Epithelial cell of proximal tubule (primary cell): ENCODE results near the gene ERP27. TPM values are rescaled to one million over a fixed set of nuclear protein-coding genes. Genes with fewer than 3 reads are reported as not detected.

Experiments used
- DNase-seq: peaks from one replicate; pipeline ENCODE4 v3.0.0-alpha.2; 2011; ENCODE audit warnings: low read depth
- H3K4me3 ChIP-seq: 2 replicates; pipeline ENCODE4 v1.5.1; 2011; ENCODE audit warnings: low read depth, mild to moderate bottlenecking, low read length
- CTCF ChIP-seq: conservative IDR thresholded peaks from 2 replicates; pipeline ENCODE4 v1.5.1; 2012; ENCODE audit warnings: low read depth, mild to moderate bottlenecking, low read length
- total RNA-seq: library from RNA; depleted of rRNA; stranded (reverse); fragments of >200 nt; gene quantifications from 2 replicates; pipeline ENCODE4 v1.2.3, GENCODE V29; 2015

The ERP27 gene
- total RNA-seq, 1 donor from 2014 or later, result 0.58 TPM

GRCh38 chr12:14968478-14968877 lies 30.1 kb upstream of the ERP27 start:
- H3K4me3 ChIP-seq, result no peak overlapping the region
- TF ChIP-seq CTCF, result no peak
- DNase-seq, result no peak

GRCh38 chr12:14965221-14965620 lies 26.9 kb upstream of the ERP27 start:
- TF ChIP-seq CTCF, result no peak
- H3K4me3 ChIP-seq, result no peak overlapping the region
- no peak for DNase-seq

GRCh38 chr12:14964406-14964805 lies 26.1 kb upstream of the ERP27 start:
- H3K4me3 ChIP-seq, result no peak overlapping the region
- DNase-seq, result no peak
- no peak for TF ChIP-seq CTCF

DNA sequence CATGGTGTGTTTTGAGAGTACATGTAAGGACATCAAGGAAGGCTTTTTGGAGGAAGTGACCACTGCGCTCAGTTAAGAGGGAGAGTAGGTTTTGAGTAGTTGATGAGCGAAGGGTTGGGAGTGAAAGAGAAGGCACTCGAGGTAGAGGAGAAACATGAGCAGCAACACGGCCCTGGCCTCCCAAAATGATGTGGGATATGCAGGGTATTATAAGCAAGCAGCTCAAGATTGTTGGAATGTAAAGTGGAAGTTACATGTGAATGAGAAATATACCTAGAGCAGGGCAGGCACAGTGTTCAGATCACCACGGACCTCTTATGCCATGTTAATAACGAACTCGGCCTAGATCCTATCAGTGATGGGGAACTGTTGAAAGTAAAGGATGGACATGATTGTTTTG lies 25.2 kb upstream of the ERP27 start:
- no peak for TF ChIP-seq CTCF
- no peak for DNase-seq

GRCh38 chr12:14962797-14963196 lies 24.5 kb upstream of the ERP27 start:
- TF ChIP-seq CTCF, result no peak
- no peak overlapping the region for H3K4me3 ChIP-seq
- DNase-seq, result no peak

More for the DNA sequence above, 25.2 kb upstream of the ERP27 start:
- no peak overlapping the region for H3K4me3 ChIP-seq

GRCh38 chr12:14962153-14962539 lies 23.8 kb upstream of the ERP27 start:
- no peak for DNase-seq
- TF ChIP-seq CTCF, result no peak
- H3K4me3 ChIP-seq, result no peak overlapping the region

DNA sequence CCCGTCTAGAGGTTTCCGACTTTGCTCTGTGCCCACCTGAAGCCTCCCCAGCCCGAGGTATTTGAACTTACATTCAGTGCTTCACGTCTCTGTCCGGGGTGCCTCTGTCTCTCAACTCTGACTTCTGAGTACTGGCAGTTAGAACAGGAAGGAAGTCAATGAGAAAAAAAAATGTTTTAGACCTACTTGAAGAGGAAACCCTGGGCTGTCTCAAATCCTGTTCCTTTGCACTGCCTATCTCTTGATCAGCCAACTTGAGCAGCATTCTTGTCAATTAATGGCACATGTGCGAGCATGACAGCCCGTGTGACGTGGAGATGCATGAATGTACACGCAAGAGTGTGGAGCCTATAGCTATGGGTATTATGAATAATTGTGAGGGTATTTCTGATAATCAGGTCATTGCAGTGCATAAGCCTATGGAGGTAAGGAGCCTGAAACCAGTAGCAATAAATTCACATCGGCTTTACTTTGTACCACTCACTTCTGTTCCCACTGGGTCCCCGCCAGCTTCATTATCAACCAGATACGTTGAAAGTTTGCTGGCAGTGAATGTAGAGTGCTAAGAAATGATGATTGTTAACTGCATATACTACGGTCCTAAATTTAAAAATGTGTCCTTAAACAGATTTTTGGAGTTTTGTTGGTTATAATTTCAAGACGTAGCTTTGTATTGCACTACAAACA lies 23.3 kb upstream of the ERP27 start, which contains the start of gene ARHGDIB:
ARHGDIB (minus strand) TSS at position 136 of the 687 bp plus-strand sequence. CDS start 10,889 bp downstream, outside the sequence.
- no peak for DNase-seq
- no peak for TF ChIP-seq CTCF
- no peak within 1 kb of the TSS for H3K4me3 ChIP-seq
